ENCODE results near the gene SDK1.

The SDK1 gene

GRCh38 chr7:4149645-4150044 lies 848.6 kb downstream of the SDK1 start:
- DNase-seq: no peak

- DNase-seq: no peak
Observed at GRCh38 chr7:4150731-4151130, 849.7 kb downstream of the SDK1 start.

- DNase-seq: no peak
Observed at GRCh38 chr7:4151524-4151923, 850.5 kb downstream of the SDK1 start.

GRCh38 chr7:4151926-4152549 lies 851.0 kb downstream of the SDK1 start:
- DNase-seq: no peak

GRCh38 chr7:4154882-4155535 lies 854.0 kb downstream of the SDK1 start:
- no peak for DNase-seq

- no peak for DNase-seq
Observed at GRCh38 chr7:4156190-4156589, 855.1 kb downstream of the SDK1 start.

- no peak for DNase-seq
Observed at GRCh38 chr7:4157651-4158050, 856.6 kb downstream of the SDK1 start.

GRCh38 chr7:4158441-4159153 lies 857.5 kb downstream of the SDK1 start:
- no peak for DNase-seq

GRCh38 chr7:4159154-4159501 lies 858.1 kb downstream of the SDK1 start:
- DNase-seq: no peak

- DNase-seq: no peak
Observed at GRCh38 chr7:4159761-4160554, 858.9 kb downstream of the SDK1 start.

GRCh38 chr7:4162884-4163564 lies 862.0 kb downstream of the SDK1 start:
- no peak for DNase-seq

- DNase-seq: no peak
Observed at GRCh38 chr7:4163565-4164203, 862.6 kb downstream of the SDK1 start.

- DNase-seq: no peak
Observed at GRCh38 chr7:4164556-4164955, 863.5 kb downstream of the SDK1 start.

- DNase-seq: no peak
Observed at GRCh38 chr7:4166340-4166739, 865.3 kb downstream of the SDK1 start.

GRCh38 chr7:4166807-4167206 lies 865.8 kb downstream of the SDK1 start:
- no peak for DNase-seq

- DNase-seq: no peak
Observed at GRCh38 chr7:4167385-4167910, 866.4 kb downstream of the SDK1 start.

- DNase-seq: no peak
Observed at GRCh38 chr7:4168041-4168440, 867.0 kb downstream of the SDK1 start.

GRCh38 chr7:4168541-4168940 lies 867.5 kb downstream of the SDK1 start:
- no peak for DNase-seq

- DNase-seq: no peak
Observed at GRCh38 chr7:4169455-4169854, 868.4 kb downstream of the SDK1 start.

GRCh38 chr7:4170997-4171786 lies 870.1 kb downstream of the SDK1 start:
- no peak for DNase-seq

GRCh38 chr7:4172883-4173282 lies 871.8 kb downstream of the SDK1 start:
- DNase-seq: no peak

Measured in activated naive CD4-positive, alpha-beta T cell treated with Interleukin-2 at 50 U/mL for 16 hours (primary cell).